HCT116 (cell line): ENCODE measurements around the gene CRYGN. TPM values are rescaled to one million over a fixed set of nuclear protein-coding genes. Genes with fewer than 3 reads are reported as not detected.

ENCODE experiments used
- ATAC-seq: fragments of 200-7000 bp; cut with Tn5 transposase; 2 replicates; pipeline ENCODE4 v1.9.1; 2020; ENCODE audit warnings: mild to moderate bottlenecking, moderate library complexity
- BruUV-seq: library from RNA; stranded (reverse); fragments of 400-500 nt; replicated peaks from 2 replicates; lab custom pipeline; 2021; lab: Mats Ljungman, UMichigan
- CTCF ChIA-PET: fragments of 300-600 bp; sonication (Branson Sonifier 250); formaldehyde crosslinking; loops from one replicate; lab custom pipeline; 2021; ENCODE audit warnings: antibody characterized with exemption; lab: Charles Lee
- POLR2A ChIA-PET: fragments of 300-600, 350-600 bp; sonication (Branson Sonifier 250); formaldehyde crosslinking; loops from one replicate; lab custom pipeline; 2021; ENCODE audit warnings: antibody characterized with exemption; lab: Charles Lee
- RAD21 ChIA-PET, 2 experiments: fragments of 300-600 bp; sonication (Branson Sonifier 250); formaldehyde crosslinking; loops; one replicate each; lab custom pipeline; 2023; ENCODE audit warnings: low total read pairs in 2 of 2; ENCODE audit not compliant: uncharacterized antibody in 2 of 2, unreplicated experiment in 2 of 2, low non-redundant PET in 1 of 2; lab: Charles Lee
- DNase-seq: peaks from one replicate; pipeline ENCODE4 v3.0.0-alpha.2; 2010; ENCODE audit warnings: low read depth, low spot score
- H2AFZ ChIP-seq: fragments of 200-600 bp; shearing (Covaris generic), sonication (generic); 2 replicates; pipeline ENCODE4 v1.6.1; 2017; ENCODE audit warnings: low read depth, mixed run types, mixed read lengths, antibody characterized with exemption, low read length; ENCODE audit not compliant: poor library complexity, severe bottlenecking
- H3K27ac ChIP-seq: 2 replicates; pipeline ENCODE4 v1.5.1; 2012; ENCODE audit warnings: low read depth, low read length
- H3K27me3 ChIP-seq: fragments of 200-600 bp; sonication (generic); 2 replicates; pipeline ENCODE4 v1.6.1; 2016; ENCODE audit warnings: mixed run types, low read length, mixed read lengths; ENCODE audit not compliant: insufficient read depth
- H3K36me3 ChIP-seq, 2 experiments: fragments of 200-500 bp in 1 of 2; fragments of 200-600 bp in 1 of 2; sonication (Bioruptor generic) in 1 of 2; sonication (generic) in 1 of 2; 2 replicates each; pipeline versions ENCODE4 v1.5.1 to v1.6.1; 2014 to 2016; ENCODE audit warnings: low read length in 2 of 2, inconsistent platforms in 1 of 2, mixed read lengths in 1 of 2, mixed run types in 1 of 2; ENCODE audit not compliant: insufficient read depth in 2 of 2, control insufficient read depth in 1 of 2
- H3K4me1 ChIP-seq, 2 experiments: fragments of 200-600 bp in 1 of 2; sonication (generic) in 1 of 2; 2 replicates each; pipeline versions ENCODE4 v1.5.1 to v1.6.1; 2012 to 2017; ENCODE audit warnings: low read length in 2 of 2, inconsistent platforms in 1 of 2, mild to moderate bottlenecking in 1 of 2, mixed read lengths in 1 of 2, mixed run types in 1 of 2, moderate library complexity in 1 of 2; ENCODE audit not compliant: insufficient read depth in 2 of 2, control insufficient read depth in 1 of 2
- H3K4me2 ChIP-seq: fragments of 200-600 bp; sonication (generic); 2 replicates; pipeline ENCODE4 v1.6.1; 2017; ENCODE audit warnings: mixed run types, low read length, mixed read lengths
- H3K4me3 ChIP-seq, 2 experiments: fragments of 200-600 bp in 1 of 2; sonication (generic) in 1 of 2; replicated peaks in 1 of 2; 2 replicates each; pipeline ENCODE4 v1.5.1; 2011 to 2016; ENCODE audit warnings: low read length in 2 of 2, control low read depth in 1 of 2, low read depth in 1 of 2, mild to moderate bottlenecking in 1 of 2, mixed read lengths in 1 of 2, mixed run types in 1 of 2
- H3K79me2 ChIP-seq: fragments of 200-600 bp; sonication (generic); 2 replicates; pipeline ENCODE4 v1.6.1; 2017; ENCODE audit warnings: mild to moderate bottlenecking, mixed run types, low read length, moderate library complexity, mixed read lengths; ENCODE audit not compliant: insufficient read depth
- H3K9ac ChIP-seq: fragments of 200-600 bp; sonication (generic); 2 replicates; pipeline ENCODE4 v1.6.1; 2016; ENCODE audit warnings: low read length, mixed read lengths
- H3K9me2 ChIP-seq: fragments of 200-600 bp; sonication (generic), shearing (Covaris generic); 2 replicates; pipeline ENCODE4 v1.6.1; 2017; ENCODE audit warnings: mixed run types, mild to moderate bottlenecking, moderate library complexity; ENCODE audit not compliant: insufficient read depth
- H3K9me3 ChIP-seq, 2 experiments: fragments of 200-500 bp in 1 of 2; fragments of 200-600 bp in 1 of 2; sonication (Bioruptor generic) in 1 of 2; sonication (generic) in 1 of 2; 2 replicates each; pipeline ENCODE4 v1.6.1; 2014 to 2017; ENCODE audit warnings: low read length in 2 of 2, mixed read lengths in 2 of 2, inconsistent platforms in 1 of 2, low read depth in 1 of 2, mild to moderate bottlenecking in 1 of 2, mixed run types in 1 of 2, moderate library complexity in 1 of 2; ENCODE audit not compliant: control insufficient read depth in 1 of 2, insufficient read depth in 1 of 2
- H4K20me1 ChIP-seq: fragments of 200-600 bp; sonication (generic), shearing (Covaris generic); 2 replicates; pipeline ENCODE4 v1.6.1; 2017; ENCODE audit warnings: mixed run types, mild to moderate bottlenecking, moderate library complexity; ENCODE audit not compliant: insufficient read depth
- ATF3 ChIP-seq: IDR thresholded peaks from 2 replicates; pipeline ENCODE4 v1.6.1; 2012
- CBX3 ChIP-seq: IDR thresholded peaks from 2 replicates; pipeline ENCODE4 v1.6.1; 2012; ENCODE audit warnings: low read depth
- CEBPB ChIP-seq: IDR thresholded peaks from 2 replicates; pipeline ENCODE4 v1.6.1; 2012; ENCODE audit warnings: low read depth
- ELF1 ChIP-seq: IDR thresholded peaks from 2 replicates; pipeline ENCODE4 v1.6.1; 2012; ENCODE audit warnings: low read depth, borderline replicate concordance
- EZH2phosphoT487 ChIP-seq: fragments of 200-600 bp; IDR thresholded peaks from 2 replicates; pipeline ENCODE4 v1.6.1; 2018; ENCODE audit warnings: antibody characterized with exemption, borderline replicate concordance
- FOSL1 ChIP-seq: IDR thresholded peaks from 2 replicates; pipeline ENCODE4 v1.6.1; 2012; ENCODE audit warnings: low read depth
- POLR2AphosphoS5 ChIP-seq: IDR thresholded peaks from 2 replicates; pipeline ENCODE4 v1.6.1; 2011; ENCODE audit warnings: mild to moderate bottlenecking, low read depth, low read length, moderate library complexity
- REST ChIP-seq: IDR thresholded peaks from 2 replicates; pipeline ENCODE4 v1.6.1; 2012; ENCODE audit warnings: low read depth
- SIN3A ChIP-seq: IDR thresholded peaks from 2 replicates; pipeline ENCODE4 v1.6.1; 2012; ENCODE audit warnings: low read depth
- SP1 ChIP-seq: IDR thresholded peaks from 2 replicates; pipeline ENCODE4 v1.6.1; 2012; ENCODE audit warnings: low read depth
- TCF7L2 ChIP-seq: IDR thresholded peaks from 2 replicates; pipeline ENCODE4 v1.7.0; 2011; ENCODE audit warnings: borderline replicate concordance, inconsistent platforms; ENCODE audit not compliant: insufficient read depth, insufficient read length; ENCODE audit errors: extremely low read depth
- ZFX ChIP-seq: fragments of 450-650 bp; IDR thresholded peaks from 2 replicates; pipeline ENCODE4 v1.6.1; 2017
- ZNF274 ChIP-seq: fragments of 200-500 bp; sonication (Bioruptor generic); IDR thresholded peaks from 2 replicates; pipeline ENCODE4 v1.6.1; 2014; ENCODE audit warnings: mild to moderate bottlenecking, low read depth, low read length, inconsistent platforms
- intact Hi-C: fragments of 100-400 bp; cut with micrococcal nuclease; formaldehyde crosslinking; loops from 2 replicates; pipeline ENCODE4 v1.10.0; 2022
- total RNA-seq: library from RNA; stranded (reverse); gene quantifications from one replicate; pipeline ENCODE4 v1.2.1, GENCODE V29; 2021; ENCODE audit not compliant: unreplicated experiment

CRYGN gene
- total RNA-seq, 1 experiment from 2014 or later, result not detected

GRCh38 chr7:151410405-151411390 is 29.2 kb downstream of the CRYGN start (continued):
- TF ChIP-seq ELF1, result no peak
- no peak for TF ChIP-seq CBX3
- no peak for TF ChIP-seq FOSL1
- TF ChIP-seq CEBPB, result no peak
- TF ChIP-seq TCF7L2, result no peak
- no peak for TF ChIP-seq SIN3A
- TF ChIP-seq SP1, result no peak
- TF ChIP-seq EZH2phosphoT487, result no peak
- no peak for TF ChIP-seq ATF3
- TF ChIP-seq ZFX, result no peak

- CTCF ChIA-PET, result no interaction called here
- RAD21 ChIA-PET, result no interaction called here
- Histone ChIP-seq H3K36me3 (no peaks in the 10 kb centered on the region), H3K9me3 (no peaks in the 10 kb centered on the region), H4K20me1 (no peaks in the 10 kb centered on the region), H3K4me1 (peaks cover 10 to 17% of the 10 kb centered on the region in 2 experiments), H3K27me3 (no peaks in the 10 kb centered on the region), H3K4me3 (no peak within 1 kb of the TSS), H2AFZ (no peak within 1 kb of the TSS), H3K27ac (no peak within 1 kb of the TSS), H3K4me2 (no peak within 1 kb of the TSS), H3K79me2 (no peaks in the 10 kb centered on the region), H3K9ac (no peak within 1 kb of the TSS), H3K9me2 (no peaks in the 10 kb centered on the region)
- TF ChIP-seq TCF7L2 (no peak), POLR2AphosphoS5 (no peak), ZNF274 (no peak), REST (no peak), SP1 (no peak), ZFX (no peak), FOSL1 (no peak)
- ATAC-seq (no peak), DNase-seq (no peak)
- POLR2A ChIA-PET, result no interaction called here
- BruUV-seq, result no TSS peak
- intact Hi-C loops, result no loop called here
Measured at GRCh38 chr7:151409667-151410404, 30.1 kb downstream of the CRYGN start, which contains the start of gene WDR86. Gene WDR86, minus strand, starts transcription at chr7:151410038. Its CDS starts 449 bp downstream, at chr7:151409589.
